ENCODE results near the gene TRIM56. TPM values are rescaled to one million over a fixed set of nuclear protein-coding genes. Genes with fewer than 3 reads are reported as not detected.

Gene TRIM56
- polyA plus RNA-seq, 1 of the 3 experiments (the other 2 are of a cell fraction), result 2.5 TPM

DNA sequence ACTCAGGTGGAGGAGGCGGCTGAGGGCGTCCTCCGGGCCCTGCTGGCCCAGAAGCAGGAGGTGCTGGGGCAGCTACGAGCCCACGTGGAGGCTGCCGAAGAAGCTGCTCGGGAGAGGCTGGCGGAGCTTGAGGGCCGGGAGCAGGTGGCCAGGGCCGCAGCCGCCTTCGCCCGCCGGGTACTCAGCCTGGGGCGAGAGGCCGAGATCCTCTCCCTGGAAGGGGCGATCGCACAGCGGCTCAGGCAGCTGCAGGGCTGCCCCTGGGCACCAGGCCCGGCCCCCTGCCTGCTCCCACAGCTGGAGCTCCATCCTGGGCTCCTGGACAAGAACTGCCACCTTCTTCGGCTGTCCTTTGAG is 2.8 kb downstream of the TRIM56 start:
- H3F3A ChIP-seq (replicated peaks; ENCODE audit: insufficient read depth), result peaks cover 11% of the 10 kb centered on the region
- ChIA-PET POLR2A (interaction anchor here (0.6 kb wide), 1 partner anchor 59 kb away, joined by 3 read pairs; no protein-coding TSS in a partner anchor), CTCF (interaction anchor here (0.8 to 3.9 kb wide), 3 partner anchors 11 to 156 kb away, joined by 3 to 26 read pairs (median 4); no protein-coding TSS in a partner anchor)
- no peaks in the 10 kb centered on the region for H3K27me3 ChIP-seq (ENCODE audit: insufficient read depth)
- no peak for DNase-seq
- H3K9me2 ChIP-seq, result no peaks in the 10 kb centered on the region
- H3K4me3 ChIP-seq (ENCODE audit: low read depth in 2 of 2, low read length in 1 of 2), result no peak overlapping the region
- no peak overlapping the region for H3K9ac ChIP-seq
- H3K9me3 ChIP-seq, result no peaks in the 10 kb centered on the region
- H3K79me2 ChIP-seq (ENCODE audit: insufficient read depth), result peaks cover 15% of the 10 kb centered on the region
- TF ChIP-seq NRF1 (IDR thresholded peaks at IDR 0.05; ENCODE audit: low read depth, low read length) (no peak), GABPA (IDR thresholded peaks at IDR 0.05; ENCODE audit: low read depth) (no peak), RAD21 (IDR thresholded peaks at IDR 0.05; ENCODE audit: low read length) (no peak), FOXJ3 (CRISPR knock-in tag; IDR thresholded peaks at IDR 0.05) (no peak), MAX (IDR thresholded peaks at IDR 0.05; ENCODE audit: low read depth) (no peak), JUND (IDR thresholded peaks at IDR 0.05) (no peak), USF2 (IDR thresholded peaks at IDR 0.05; ENCODE audit: borderline replicate concordance, low read depth, low read length) (no peak)
- over 99% methylated on average over 16 of the region's 21 CpGs for WGBS (ENCODE audit: low lambda C conversion rate)
- no peaks in the 10 kb centered on the region for H4K20me1 ChIP-seq (ENCODE audit: insufficient read depth)
- no peak overlapping the region for H3K4me2 ChIP-seq
- peaks cover 0 to 4% of the 10 kb centered on the region in 2 experiments; a peak in 2 of 4 replicates for H3K4me1 ChIP-seq (ENCODE audit: control insufficient read depth in 1 of 2, insufficient read depth in 2 of 2, low read depth in 1 of 2, low read length in 1 of 2)
- no peak overlapping the region for H3K27ac ChIP-seq (ENCODE audit: low read depth in 2 of 2, low read length in 1 of 2)
- no peak overlapping the region for H2AFZ ChIP-seq (ENCODE audit: low read depth)
- no peaks in the 10 kb centered on the region for H3K36me3 ChIP-seq (replicated peaks in 1 of 2; ENCODE audit: control insufficient read depth in 1 of 2, insufficient read depth in 2 of 2, low read length in 1 of 2)

DNA sequence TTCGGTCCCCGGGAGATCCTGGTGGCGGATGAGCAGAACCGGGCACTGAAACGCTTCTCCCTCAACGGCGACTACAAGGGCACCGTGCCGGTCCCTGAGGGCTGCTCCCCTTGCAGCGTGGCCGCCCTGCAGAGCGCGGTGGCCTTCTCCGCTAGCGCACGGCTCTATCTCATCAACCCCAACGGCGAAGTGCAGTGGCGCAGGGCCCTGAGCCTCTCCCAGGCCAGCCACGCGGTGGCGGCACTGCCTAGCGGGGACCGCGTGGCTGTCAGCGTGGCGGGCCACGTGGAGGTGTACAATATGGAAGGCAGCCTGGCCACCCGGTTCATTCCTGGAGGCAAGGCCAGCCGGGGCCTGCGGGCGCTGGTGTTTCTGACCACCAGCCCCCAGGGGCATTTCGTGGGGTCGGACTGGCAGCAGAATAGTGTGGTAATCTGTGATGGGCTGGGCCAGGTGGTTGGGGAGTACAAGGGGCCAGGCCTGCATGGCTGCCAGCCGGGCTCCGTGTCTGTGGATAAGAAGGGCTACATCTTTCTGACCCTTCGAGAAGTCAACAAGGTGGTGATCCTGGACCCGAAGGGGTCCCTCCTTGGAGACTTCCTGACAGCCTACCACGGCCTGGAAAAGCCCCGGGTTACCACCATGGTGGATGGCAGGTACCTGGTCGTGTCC is 3.7 kb downstream of the TRIM56 start:
- no peaks in the 10 kb centered on the region for H3K27me3 ChIP-seq (ENCODE audit: insufficient read depth)
- peaks cover 15% of the 10 kb centered on the region for H3K79me2 ChIP-seq (ENCODE audit: insufficient read depth)
- H3K4me3 ChIP-seq (ENCODE audit: low read depth in 2 of 2, low read length in 1 of 2), result no peak overlapping the region
- H3K4me2 ChIP-seq, result no peak overlapping the region
- no peaks in the 10 kb centered on the region for H3K36me3 ChIP-seq (replicated peaks in 1 of 2; ENCODE audit: control insufficient read depth in 1 of 2, insufficient read depth in 2 of 2, low read length in 1 of 2)
- H3F3A ChIP-seq (replicated peaks; ENCODE audit: insufficient read depth), result peaks cover 14% of the 10 kb centered on the region
- H3K9me3 ChIP-seq, result no peaks in the 10 kb centered on the region
- no peak overlapping the region for H3K9ac ChIP-seq
- ChIA-PET POLR2A (no interaction called here), CTCF (interaction anchor here (1.5 to 3.9 kb wide), 2 partner anchors 12 to 55 kb away, joined by 4 to 26 read pairs; no protein-coding TSS in a partner anchor)
- H4K20me1 ChIP-seq (ENCODE audit: insufficient read depth), result no peaks in the 10 kb centered on the region
- DNase-seq, result no peak
- no peak overlapping the region for H2AFZ ChIP-seq (ENCODE audit: low read depth)
- H3K4me1 ChIP-seq (ENCODE audit: control insufficient read depth in 1 of 2, insufficient read depth in 2 of 2, low read depth in 1 of 2, low read length in 1 of 2), result peaks cover 0 to 8% of the 10 kb centered on the region in 2 experiments; a peak in 2 of 4 replicates
- TF ChIP-seq MAX (IDR thresholded peaks at IDR 0.05; ENCODE audit: low read depth), result no peak
- no peak for TF ChIP-seq FOXM1 (IDR thresholded peaks at IDR 0.05; ENCODE audit: low read depth)
- no peak for TF ChIP-seq TCF12 (IDR thresholded peaks at IDR 0.05)
- TF ChIP-seq RXRA (IDR thresholded peaks at IDR 0.05; ENCODE audit: borderline replicate concordance, low read depth), result no peak
- no peak for TF ChIP-seq RCOR1 (IDR thresholded peaks at IDR 0.05; ENCODE audit: low read length)
- WGBS (ENCODE audit: low lambda C conversion rate), result 95% methylated on average over 40 of the region's 41 CpGs
- no peak overlapping the region for H3K27ac ChIP-seq (ENCODE audit: low read depth in 2 of 2, low read length in 1 of 2)
- H3K9me2 ChIP-seq, result no peaks in the 10 kb centered on the region
